Measurements from ENCODE around the gene AKAP11. TPM values are rescaled to one million over a fixed set of nuclear protein-coding genes. Genes with fewer than 3 reads are reported as not detected.

AKAP11 gene
- total and polyA plus RNA-seq, 9 of the 15 experiments (the other 6 are each of a cell fraction or from before 2014, with no cell fraction given): 2.2 to 31.3 (median 10.9) TPM

GRCh38 chr13:42324704-42325103 lies 52.8 kb downstream of the AKAP11 start:
- Histone ChIP-seq H3K4me1 (replicated peaks in 1 of 2; ENCODE audit: control insufficient read depth in 2 of 2, insufficient read depth in 2 of 2, low read length in 2 of 2) (no peaks in the 10 kb centered on the region), H3K9me1 (ENCODE audit: control insufficient read depth, insufficient read depth, low read length) (no peaks in the 10 kb centered on the region), H3K4me3 (no peak overlapping the region), H3K36me3 (ENCODE audit: control insufficient read depth, insufficient read depth, low read length) (peaks cover 9% of the 10 kb centered on the region; the same call in 1 of the 3 replicates), H2AFZ (ENCODE audit: low read depth, low read length) (no peak overlapping the region), H3K27me3 (ENCODE audit: control insufficient read depth in 2 of 2, insufficient read depth in 2 of 2, low read length in 2 of 2) (no peaks in the 10 kb centered on the region), H3K79me2 (ENCODE audit: control insufficient read depth, insufficient read depth, low read length) (no peaks in the 10 kb centered on the region), H3K4me2 (ENCODE audit: insufficient read depth, low read length) (no peak overlapping the region), H3K9ac (ENCODE audit: insufficient read depth in 1 of 2, low read depth in 2 of 2, low read length in 2 of 2) (no peak overlapping the region), H4K20me1 (replicated peaks; ENCODE audit: control insufficient read depth, insufficient read depth, low read length) (no peaks in the 10 kb centered on the region), H3K27ac (ENCODE audit: extremely low read depth, low read depth, low read length) (no peak overlapping the region), H3K9me3 (replicated peaks; ENCODE audit: control insufficient read depth, insufficient read depth, low read depth, low read length) (no peaks in the 10 kb centered on the region)
- intact Hi-C loops (cut with micrococcal nuclease): no loop called here
- no peak for FAIRE-seq
- in situ Hi-C loops (cut with MboI): no loop called here
- BruUV-seq (replicated peaks): no TSS peak
- peak; percentile 57 for ATAC-seq
- POLR2A ChIA-PET: no interaction called here
- DNase-seq (ENCODE audit: extremely low read depth in 1 of 4, low spot score in 3 of 4): no peak
- TF ChIP-seq ZNF384 (IDR thresholded peaks at IDR 0.05; ENCODE audit: low read depth, low read length) (no peak), ZNF217 (CRISPR knock-in tag; IDR thresholded peaks at IDR 0.05) (no peak), PHB (CRISPR knock-in tag; IDR thresholded peaks at IDR 0.05) (no peak), FOXJ2 (tag; IDR thresholded peaks at IDR 0.05) (no peak), ERF (CRISPR knock-in tag; IDR thresholded peaks at IDR 0.05) (no peak), GTF2A2 (tag; IDR thresholded peaks at IDR 0.05) (no peak), KHSRP (IDR thresholded peaks at IDR 0.05) (no peak), BRD4 (IDR thresholded peaks at IDR 0.05) (no peak), TCFL5 (CRISPR knock-in tag; conservative IDR thresholded peaks at IDR 0.05) (no peak)
- CTCF ChIA-PET (ENCODE audit: low intra/inter-chr PET ratio): no interaction called here

- FAIRE-seq (no peak), DNase-seq (ENCODE audit: extremely low read depth in 1 of 4, low spot score in 3 of 4) (no peak), ATAC-seq (no peak; the same call in 2 of the 3 replicates)
- no peak overlapping the region for H3K9ac ChIP-seq (ENCODE audit: insufficient read depth in 1 of 2, low read depth in 2 of 2, low read length in 2 of 2)
- no peaks in the 10 kb centered on the region for H3K9me1 ChIP-seq (ENCODE audit: control insufficient read depth, insufficient read depth, low read length)
- H3K36me3 ChIP-seq (ENCODE audit: control insufficient read depth, insufficient read depth, low read length): no peaks in the 10 kb centered on the region; the same call in 2 of the 3 replicates
- H3K4me1 ChIP-seq (replicated peaks in 1 of 2; ENCODE audit: control insufficient read depth in 2 of 2, insufficient read depth in 2 of 2, low read length in 2 of 2): no peaks in the 10 kb centered on the region
- intact Hi-C loops (cut with micrococcal nuclease): no loop called here
- no peak overlapping the region for H3K4me3 ChIP-seq
- ChIA-PET POLR2A (interaction anchor here (1.2 to 1.4 kb wide), 2 partner anchors 10 to 11 kb away, joined by 3 to 4 read pairs; no protein-coding TSS in a partner anchor), CTCF (ENCODE audit: low intra/inter-chr PET ratio) (no interaction called here)
- H3K27ac ChIP-seq (ENCODE audit: extremely low read depth, low read depth, low read length): no peak overlapping the region
- H3K9me3 ChIP-seq (replicated peaks; ENCODE audit: control insufficient read depth, insufficient read depth, low read depth, low read length): no peaks in the 10 kb centered on the region
- H3K4me2 ChIP-seq (ENCODE audit: insufficient read depth, low read length): no peak overlapping the region
- H3K27me3 ChIP-seq (ENCODE audit: control insufficient read depth in 2 of 2, insufficient read depth in 2 of 2, low read length in 2 of 2): no peaks in the 10 kb centered on the region
- H4K20me1 ChIP-seq (replicated peaks; ENCODE audit: control insufficient read depth, insufficient read depth, low read length): no peaks in the 10 kb centered on the region
- in situ Hi-C loops (cut with MboI): no loop called here
- H3K79me2 ChIP-seq (ENCODE audit: control insufficient read depth, insufficient read depth, low read length): no peaks in the 10 kb centered on the region
- no TSS peak for BruUV-seq (replicated peaks)
- no peak overlapping the region for H2AFZ ChIP-seq (ENCODE audit: low read depth, low read length)
- no peak for TF ChIP-seq NR4A1 (CRISPR knock-in tag; IDR thresholded peaks at IDR 0.05)
- TF ChIP-seq NR4A1 (tag; IDR thresholded peaks at IDR 0.05): no peak
- no peak for TF ChIP-seq SRSF3 (IDR thresholded peaks at IDR 0.05; ENCODE audit: insufficient read depth, low read length)
- TF ChIP-seq GTF2F1 (IDR thresholded peaks at IDR 0.05; ENCODE audit: low read depth, low read length): no peak
- TF ChIP-seq CC2D1A (IDR thresholded peaks at IDR 0.05): no peak
- no peak for TF ChIP-seq ZNF184 (CRISPR knock-in tag; IDR thresholded peaks at IDR 0.05)
- no peak for TF ChIP-seq RFX5 (IDR thresholded peaks at IDR 0.05; ENCODE audit: low read depth, low read length)
- no peak for TF ChIP-seq ZNF24 (IDR thresholded peaks at IDR 0.05)
- no peak for TF ChIP-seq E2F8 (IDR thresholded peaks at IDR 0.05; ENCODE audit: low read depth, partially characterized antibody)
- no peak for TF ChIP-seq HMG20B (CRISPR knock-in tag; IDR thresholded peaks at IDR 0.05)
Measured at GRCh38 chr13:42327725-42328124, 55.8 kb downstream of the AKAP11 start.

Data from K562 (cell line).